ENCODE measurements around the gene NIF3L1. TPM values are rescaled to one million over a fixed set of nuclear protein-coding genes. Genes with fewer than 3 reads are reported as not detected.
"Not testable (repeated sequence)": the region's sequence is repeated elsewhere in the genome, so short reads cannot be mapped to it uniquely, and the experiment has no call there.

The NIF3L1 gene
- total and polyA plus RNA-seq, 2 experiments from 2014 or later = 14.0 to 23.7 TPM

DNA sequence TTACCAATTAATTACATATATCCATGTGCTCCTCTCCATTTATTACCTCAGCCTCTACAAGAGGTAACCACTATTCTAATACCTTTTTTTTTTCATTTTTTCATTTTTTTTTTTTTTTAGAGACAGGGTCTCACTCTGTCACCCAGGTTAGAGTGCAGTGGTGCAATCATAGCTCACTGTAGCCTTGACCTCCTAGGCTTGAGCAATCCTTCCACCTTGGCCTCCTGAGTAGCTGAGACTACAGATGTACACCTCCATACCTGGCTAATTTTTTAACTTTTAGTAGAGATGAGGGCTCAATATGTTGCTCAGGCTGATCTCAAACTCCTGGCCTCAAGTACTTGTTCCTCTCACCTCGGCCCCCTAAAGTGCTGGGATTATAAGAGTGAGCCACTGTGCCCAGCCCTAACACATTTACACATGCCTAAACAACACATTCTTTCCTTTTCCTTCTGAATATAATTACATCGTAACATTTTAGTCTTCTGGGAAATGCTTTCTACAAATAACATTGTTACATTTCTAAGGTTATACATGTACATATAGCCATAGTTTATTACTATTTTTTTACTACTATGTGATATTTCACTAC, 10.8 kb upstream of the NIF3L1 start:
- H3K4me3 ChIP-seq = no peak overlapping the region
- no peaks in the 10 kb centered on the region for H3K27me3 ChIP-seq
- no peak for TF ChIP-seq EZH2phosphoT487 (IDR thresholded peaks at IDR 0.05; ENCODE audit: low read depth, severe bottlenecking, unreplicated experiment)
- TF ChIP-seq, protein P1, sequence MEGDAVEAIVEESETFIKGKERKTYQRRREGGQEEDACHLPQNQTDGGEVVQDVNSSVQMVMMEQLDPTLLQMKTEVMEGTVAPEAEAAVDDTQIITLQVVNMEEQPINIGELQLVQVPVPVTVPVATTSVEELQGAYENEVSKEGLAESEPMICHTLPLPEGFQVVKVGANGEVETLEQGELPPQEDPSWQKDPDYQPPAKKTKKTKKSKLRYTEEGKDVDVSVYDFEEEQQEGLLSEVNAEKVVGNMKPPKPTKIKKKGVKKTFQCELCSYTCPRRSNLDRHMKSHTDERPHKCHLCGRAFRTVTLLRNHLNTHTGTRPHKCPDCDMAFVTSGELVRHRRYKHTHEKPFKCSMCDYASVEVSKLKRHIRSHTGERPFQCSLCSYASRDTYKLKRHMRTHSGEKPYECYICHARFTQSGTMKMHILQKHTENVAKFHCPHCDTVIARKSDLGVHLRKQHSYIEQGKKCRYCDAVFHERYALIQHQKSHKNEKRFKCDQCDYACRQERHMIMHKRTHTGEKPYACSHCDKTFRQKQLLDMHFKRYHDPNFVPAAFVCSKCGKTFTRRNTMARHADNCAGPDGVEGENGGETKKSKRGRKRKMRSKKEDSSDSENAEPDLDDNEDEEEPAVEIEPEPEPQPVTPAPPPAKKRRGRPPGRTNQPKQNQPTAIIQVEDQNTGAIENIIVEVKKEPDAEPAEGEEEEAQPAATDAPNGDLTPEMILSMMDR (IDR thresholded peaks at IDR 0.05; ENCODE audit: poor library complexity) = no peak
- TF ChIP-seq EZH2 (IDR thresholded peaks at IDR 0.05; ENCODE audit: borderline replicate concordance) = no peak
- no peaks in the 10 kb centered on the region for H4K20me1 ChIP-seq (ENCODE audit: insufficient read depth, poor library complexity, severe bottlenecking)
- H3K36me3 ChIP-seq (replicated peaks; ENCODE audit: insufficient read depth, low read depth) = no peaks in the 10 kb centered on the region
- no peak overlapping the region for H2AFZ ChIP-seq
- H3K9me2 ChIP-seq (replicated peaks; ENCODE audit: insufficient read depth) = no peaks in the 10 kb centered on the region
- H3K9me3 ChIP-seq (ENCODE audit: low read depth) = no peaks in the 10 kb centered on the region
- no peaks in the 10 kb centered on the region for H3K79me2 ChIP-seq
- no peak overlapping the region for H3K27ac ChIP-seq
- no peak for DNase-seq (ENCODE audit: low spot score)
- whole genome bisulfite sequencing (ENCODE audit: low lambda C conversion rate, missing lambda C conversion rate) = 96% methylated on average over 2 of the region's 2 CpGs
- no peaks in the 10 kb centered on the region for H3K4me1 ChIP-seq (ENCODE audit: insufficient read depth)
- H3K4me2 ChIP-seq = no peak overlapping the region

DNA sequence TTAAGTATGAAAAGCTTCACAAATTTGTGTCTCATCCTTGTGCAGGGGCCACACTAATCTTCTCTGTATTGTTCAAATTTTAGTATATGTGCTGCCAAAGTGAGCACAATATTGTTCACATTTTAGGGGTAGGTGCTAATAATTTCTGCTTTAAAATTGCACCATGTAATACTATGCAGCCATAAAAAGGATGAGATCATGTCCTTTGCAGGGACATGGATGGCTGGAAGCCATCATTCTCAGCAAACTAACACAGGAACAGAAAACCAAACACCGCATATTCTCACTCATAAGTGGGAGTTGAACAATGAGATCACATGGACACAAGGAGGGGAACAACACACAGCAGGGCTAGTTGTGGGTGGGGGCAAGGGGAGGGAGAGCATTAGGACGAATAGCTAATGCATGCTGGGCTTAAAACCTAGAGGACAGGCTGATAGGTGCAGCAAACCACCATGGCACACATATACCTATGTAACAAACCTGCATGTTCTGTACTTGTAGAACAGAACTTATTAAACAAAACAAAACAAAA, 7.4 kb upstream of the NIF3L1 start:
- H4K20me1 ChIP-seq (ENCODE audit: insufficient read depth, poor library complexity, severe bottlenecking); H3K9me3 ChIP-seq (ENCODE audit: low read depth); H3K9me2 ChIP-seq (replicated peaks; ENCODE audit: insufficient read depth); H3K4me1 ChIP-seq (ENCODE audit: insufficient read depth); H3K27me3 ChIP-seq; H3K4me2 ChIP-seq; H3K79me2 ChIP-seq; H3K27ac ChIP-seq; DNase-seq (ENCODE audit: low spot score); H3K4me3 ChIP-seq; H3K36me3 ChIP-seq (replicated peaks; ENCODE audit: insufficient read depth, low read depth); H2AFZ ChIP-seq: not testable (repeated sequence)
- 90% methylated on average over 2 of the region's 2 CpGs for WGBS (ENCODE audit: low lambda C conversion rate, missing lambda C conversion rate)

DNA sequence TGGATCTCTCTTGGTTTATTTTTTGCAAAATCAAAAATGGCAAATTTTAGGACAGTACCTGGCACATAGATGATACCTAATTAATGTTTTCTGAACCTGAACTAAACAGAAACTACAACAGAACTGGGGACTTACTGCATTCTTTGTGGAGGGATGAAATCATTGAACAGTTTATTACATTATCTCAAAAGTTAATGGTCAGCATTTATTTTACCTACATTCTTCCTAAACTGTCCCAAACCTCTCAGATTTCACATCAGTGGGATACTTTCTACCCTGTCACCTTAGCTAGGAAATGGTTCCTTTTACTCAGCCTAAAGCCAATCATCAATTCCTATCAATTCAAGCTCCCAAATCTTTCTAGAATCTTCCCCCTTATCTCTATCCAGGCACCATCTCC, 10.3 kb downstream of the NIF3L1 start:
- Histone ChIP-seq H3K9me3 (ENCODE audit: low read depth) (no peaks in the 10 kb centered on the region), H3K4me2 (no peak overlapping the region), H3K27me3 (no peaks in the 10 kb centered on the region), H3K36me3 (replicated peaks; ENCODE audit: insufficient read depth, low read depth) (no peaks in the 10 kb centered on the region), H3K79me2 (no peaks in the 10 kb centered on the region), H2AFZ (no peak overlapping the region), H3K9me2 (replicated peaks; ENCODE audit: insufficient read depth) (no peaks in the 10 kb centered on the region), H4K20me1 (ENCODE audit: insufficient read depth, poor library complexity, severe bottlenecking) (no peaks in the 10 kb centered on the region), H3K4me1 (ENCODE audit: insufficient read depth) (no peaks in the 10 kb centered on the region), H3K27ac (no peak overlapping the region), H3K4me3 (no peak overlapping the region)
- TF ChIP-seq EZH2 (IDR thresholded peaks at IDR 0.05; ENCODE audit: borderline replicate concordance) (no peak), EZH2phosphoT487 (IDR thresholded peaks at IDR 0.05; ENCODE audit: low read depth, severe bottlenecking, unreplicated experiment) (no peak)
- TF ChIP-seq, protein P1 (IDR thresholded peaks at IDR 0.05; ENCODE audit: poor library complexity) = no peak
- DNase-seq (ENCODE audit: low spot score) = no peak

DNA sequence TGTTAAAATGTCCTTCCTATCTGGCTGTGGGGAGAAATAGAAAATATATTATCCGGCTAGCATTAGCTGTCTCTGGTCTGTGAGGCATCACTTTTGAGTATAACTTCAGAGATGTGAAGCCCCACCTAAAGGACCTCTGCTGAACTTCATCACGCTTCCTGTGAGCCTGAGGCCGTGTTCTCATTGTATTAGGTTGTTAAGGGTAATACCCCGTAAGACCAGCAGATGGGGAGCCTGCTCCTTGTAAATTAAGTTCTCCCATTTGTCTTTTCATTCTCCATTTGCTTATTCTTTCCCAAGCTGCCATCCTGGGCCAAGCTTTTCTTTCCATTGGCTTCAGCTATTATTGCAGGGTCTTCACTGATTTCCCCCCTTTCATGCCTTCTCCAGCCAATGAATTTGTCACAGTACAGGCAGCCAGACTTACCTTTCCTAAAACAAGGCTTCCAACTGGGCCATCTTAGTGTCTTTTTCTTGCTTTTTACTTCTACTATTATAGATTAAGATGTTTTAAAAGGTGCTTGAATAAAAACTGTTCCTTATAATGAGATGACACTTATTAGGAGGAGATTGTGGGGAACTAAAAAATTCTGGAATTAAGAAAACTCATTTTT, 12.4 kb downstream of the NIF3L1 start:
- TF ChIP-seq EZH2phosphoT487 (IDR thresholded peaks at IDR 0.05; ENCODE audit: low read depth, severe bottlenecking, unreplicated experiment) (no peak), EZH2 (IDR thresholded peaks at IDR 0.05; ENCODE audit: borderline replicate concordance) (no peak)
- TF ChIP-seq, protein P1 (IDR thresholded peaks at IDR 0.05; ENCODE audit: poor library complexity) = peak; percentile 74

More for the DNA sequence above, 12.4 kb downstream of the NIF3L1 start:
- Histone ChIP-seq H3K4me2 (no peak overlapping the region), H3K36me3 (replicated peaks; ENCODE audit: insufficient read depth, low read depth) (no peaks in the 10 kb centered on the region), H2AFZ (no peak overlapping the region), H3K79me2 (no peaks in the 10 kb centered on the region), H3K4me1 (ENCODE audit: insufficient read depth) (no peaks in the 10 kb centered on the region), H3K27me3 (no peaks in the 10 kb centered on the region), H3K4me3 (no peak overlapping the region), H3K9me3 (ENCODE audit: low read depth) (no peaks in the 10 kb centered on the region), H4K20me1 (ENCODE audit: insufficient read depth, poor library complexity, severe bottlenecking) (no peaks in the 10 kb centered on the region), H3K27ac (no peak overlapping the region), H3K9me2 (replicated peaks; ENCODE audit: insufficient read depth) (no peaks in the 10 kb centered on the region)
- peak; percentile 92 for DNase-seq (ENCODE audit: low spot score)
- WGBS (ENCODE audit: low lambda C conversion rate, missing lambda C conversion rate) = 23% methylated on average over 4 of the region's 4 CpGs
